IPS-NIHi7 (cell line): ENCODE data around the gene KCMF1.

ENCODE experiments used
- DNase-seq: peaks from one replicate; pipeline ENCODE4 v3.0.0; 2012; ENCODE audit warnings: mixed read lengths; ENCODE audit errors: extremely low spot score

KCMF1 gene

DNA sequence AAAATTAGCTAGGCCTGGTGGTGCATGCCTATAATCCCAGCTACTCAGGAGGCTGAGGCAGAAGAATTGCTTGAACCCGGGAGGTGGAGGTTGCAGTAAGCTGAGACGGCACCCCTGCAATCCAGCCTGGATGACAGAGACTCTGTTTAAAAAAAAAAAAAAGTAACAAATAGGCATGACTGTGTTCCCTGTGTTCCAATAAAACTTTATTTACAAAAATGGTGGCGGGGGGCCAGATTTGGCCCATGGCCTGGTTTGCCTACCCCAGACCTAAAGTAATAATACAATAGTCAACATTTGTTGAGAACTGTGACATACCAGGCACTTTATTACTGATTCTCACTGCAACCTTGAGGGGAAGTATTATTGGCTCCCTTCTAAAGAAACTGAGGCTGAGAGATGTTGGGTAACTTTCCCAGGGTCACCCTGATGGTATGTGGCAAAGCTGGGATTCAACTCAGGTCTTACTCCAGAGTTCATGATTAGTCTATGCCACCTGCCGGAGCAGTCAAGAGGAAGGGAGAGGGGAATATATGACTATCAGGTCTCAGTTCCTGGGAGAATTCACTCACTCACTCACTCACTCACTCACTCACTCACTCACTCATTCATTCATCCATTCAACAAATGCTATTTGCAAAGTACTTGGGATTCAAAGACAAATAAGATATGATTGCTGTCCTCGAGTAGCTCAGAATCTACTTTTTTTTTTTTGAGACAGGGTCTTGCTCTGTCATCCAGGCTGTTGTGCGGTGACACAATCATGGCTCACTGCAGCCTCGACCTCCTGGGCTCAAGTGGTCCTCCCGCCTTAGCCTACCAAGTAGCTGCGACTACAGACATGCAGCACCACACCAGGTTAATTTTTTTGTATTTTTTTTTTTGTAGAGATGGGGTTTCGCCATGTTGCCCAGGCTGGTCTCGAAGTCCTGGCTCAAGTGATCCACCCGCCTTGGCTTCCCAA, 14.3 kb upstream of the KCMF1 start:
- no peak for DNase-seq

DNA sequence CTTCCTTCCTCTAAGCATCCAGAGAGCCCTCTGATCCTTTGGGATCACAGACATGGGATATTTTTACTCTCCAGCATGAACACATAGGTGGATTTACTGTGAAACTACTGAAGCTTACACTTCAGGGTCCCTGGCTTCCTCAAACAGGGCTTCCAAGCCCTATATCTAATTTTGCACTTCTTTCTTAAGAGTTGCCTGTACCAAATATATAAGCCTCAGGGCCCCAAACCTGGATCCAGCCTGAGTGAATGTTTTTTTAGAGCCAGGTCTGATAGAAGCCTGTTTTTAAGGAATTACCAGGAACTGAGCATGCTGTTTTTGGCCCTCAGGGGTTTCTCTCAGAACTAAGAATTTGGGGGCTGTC, 13.2 kb upstream of the KCMF1 start:
- no peak for DNase-seq

DNA sequence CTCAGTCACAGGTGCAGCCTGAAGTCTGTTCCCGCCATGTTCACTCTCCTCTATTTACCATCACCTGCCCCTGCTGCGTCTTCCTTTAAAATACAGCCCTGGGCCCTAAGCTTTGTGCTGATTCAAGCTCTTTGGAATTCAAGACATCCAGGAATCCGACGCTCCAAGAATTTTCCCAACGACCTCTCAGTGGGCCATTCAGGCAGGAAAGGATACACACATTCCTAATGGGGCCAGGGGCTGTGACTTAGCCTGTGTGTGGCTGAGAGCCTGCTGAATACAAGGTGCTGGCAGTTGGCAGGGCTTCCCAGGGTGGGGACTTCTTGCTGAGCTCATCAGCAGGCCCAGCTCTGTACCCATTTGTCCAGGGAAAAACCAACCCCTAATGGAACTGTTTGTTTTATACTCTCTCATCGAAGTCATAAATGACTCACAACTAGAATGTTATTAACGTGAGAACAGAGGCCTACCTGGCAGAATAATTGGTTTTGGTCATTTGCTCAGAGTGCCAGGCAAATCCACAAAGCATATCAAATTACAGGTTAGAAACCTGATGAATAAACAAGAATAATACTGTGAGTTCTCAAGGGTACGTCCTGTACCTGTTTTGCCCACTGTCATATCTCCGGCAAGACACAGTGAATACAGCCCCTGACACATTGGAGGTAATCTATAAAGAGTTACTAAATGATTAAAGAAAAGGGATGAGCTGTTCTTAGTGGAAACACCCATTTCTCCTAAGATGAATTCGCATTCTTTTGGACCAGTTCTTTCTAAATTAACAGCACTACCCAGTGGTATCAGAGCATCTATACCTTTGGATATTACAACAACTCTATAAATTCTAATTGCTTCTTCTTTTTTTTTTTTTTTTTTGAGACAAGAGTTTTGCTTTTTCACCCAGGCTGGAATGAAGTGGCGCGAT, 12.6 kb upstream of the KCMF1 start:
- peak; percentile 74 for DNase-seq

DNA sequence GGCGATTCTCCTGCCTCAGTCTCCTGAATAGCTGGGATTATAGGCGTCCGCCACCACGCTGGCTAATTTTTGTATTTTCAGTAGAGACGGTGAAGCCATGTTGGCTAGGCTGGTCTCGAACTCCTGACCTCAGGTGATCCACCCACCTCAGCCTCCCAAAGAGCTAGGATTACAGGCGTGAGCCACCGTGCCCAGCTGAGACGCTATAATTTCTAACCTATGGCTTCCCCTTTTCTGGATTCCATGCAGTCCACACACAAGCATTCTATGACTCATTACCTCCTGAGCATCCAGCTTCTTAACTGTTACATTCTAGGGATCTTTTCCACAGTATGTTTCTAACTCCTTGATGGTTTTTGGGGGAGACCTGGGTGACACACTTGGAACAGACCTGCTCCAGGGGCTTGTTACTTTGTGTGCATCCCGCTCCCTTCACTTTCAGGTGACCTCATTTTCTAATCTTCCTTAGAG, 11.8 kb upstream of the KCMF1 start:
- no peak for DNase-seq

DNA sequence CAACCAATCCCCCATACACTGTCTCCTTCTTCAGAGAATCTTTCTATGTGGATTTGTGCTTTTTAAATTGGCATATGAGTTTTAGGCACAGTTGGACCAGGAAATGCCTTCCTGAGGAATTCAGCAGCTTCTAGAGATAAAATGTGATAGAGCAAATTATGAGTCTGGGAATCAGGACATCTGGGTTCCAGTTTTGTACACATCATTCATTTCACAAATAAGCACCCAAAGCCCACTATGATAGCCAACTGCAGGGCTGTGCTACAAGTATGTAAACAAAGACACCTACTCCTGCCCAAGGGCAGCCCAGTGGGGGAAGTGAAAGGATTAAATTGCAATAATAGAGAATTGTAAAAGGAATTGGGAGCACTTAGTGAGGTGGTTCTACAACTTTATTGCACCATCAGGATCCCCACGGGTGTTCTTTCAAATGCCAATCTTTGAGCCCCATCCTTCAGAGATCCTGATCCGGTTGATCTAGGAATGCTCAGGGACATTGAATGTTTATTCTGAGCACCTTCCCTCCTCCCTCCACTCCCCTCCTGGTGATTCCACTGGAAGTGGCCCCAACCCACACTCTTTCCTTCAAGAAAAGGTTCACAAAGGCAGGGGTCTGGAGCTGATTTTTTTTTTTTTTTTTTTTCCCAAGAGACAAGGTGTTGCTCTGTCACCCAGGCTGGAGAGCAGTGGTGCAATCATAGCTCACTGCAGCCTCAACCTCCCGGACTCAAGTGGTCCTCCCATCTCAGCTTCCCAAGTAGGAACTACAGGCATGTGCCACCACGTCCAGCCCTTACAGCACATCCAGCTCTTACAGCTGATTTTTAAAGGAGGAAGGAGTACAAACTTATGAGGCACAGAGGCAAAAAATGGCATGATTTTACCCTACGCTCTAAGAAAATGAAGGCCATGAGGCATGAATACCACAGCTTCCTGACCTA, 11.1 kb upstream of the KCMF1 start:
- peak; percentile 56 for DNase-seq

DNA sequence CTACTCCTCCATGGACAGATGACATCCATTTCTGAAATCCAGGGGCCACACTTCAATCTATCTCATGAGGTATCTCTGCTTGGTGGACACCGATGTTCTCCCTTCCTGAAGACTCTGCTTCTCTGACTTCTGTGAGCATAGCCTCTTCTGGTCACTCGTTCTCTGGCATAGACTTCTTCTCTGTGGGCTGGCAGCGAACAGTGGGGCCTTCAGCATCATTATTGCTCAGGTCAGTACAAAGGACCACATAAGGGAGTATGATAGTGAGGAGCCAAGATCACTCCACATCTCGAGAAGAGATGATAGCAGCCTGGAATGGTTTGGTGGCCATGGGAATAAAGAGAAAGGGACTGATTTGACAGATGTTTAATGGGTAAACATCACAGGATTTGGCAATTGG, 8.0 kb upstream of the KCMF1 start:
- DNase-seq = no peak

DNA sequence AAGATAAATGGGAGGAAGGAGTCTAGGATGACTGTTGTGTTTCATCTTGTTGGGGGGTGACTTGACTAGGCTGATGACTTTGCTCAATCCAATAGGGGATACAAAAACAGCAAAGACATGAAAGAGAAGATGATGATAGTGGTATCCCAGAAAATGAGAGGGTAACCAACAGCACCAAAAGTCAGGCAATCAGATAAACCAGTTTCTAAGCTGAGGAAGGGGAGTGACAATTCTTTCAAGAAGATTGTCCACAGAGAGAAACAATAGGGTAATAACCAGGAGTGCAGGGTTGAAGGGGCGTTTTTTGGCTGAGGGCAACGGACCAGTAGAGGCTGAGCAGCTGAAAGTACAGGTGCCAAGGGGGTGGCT, 7.7 kb upstream of the KCMF1 start:
- no peak for DNase-seq

DNA sequence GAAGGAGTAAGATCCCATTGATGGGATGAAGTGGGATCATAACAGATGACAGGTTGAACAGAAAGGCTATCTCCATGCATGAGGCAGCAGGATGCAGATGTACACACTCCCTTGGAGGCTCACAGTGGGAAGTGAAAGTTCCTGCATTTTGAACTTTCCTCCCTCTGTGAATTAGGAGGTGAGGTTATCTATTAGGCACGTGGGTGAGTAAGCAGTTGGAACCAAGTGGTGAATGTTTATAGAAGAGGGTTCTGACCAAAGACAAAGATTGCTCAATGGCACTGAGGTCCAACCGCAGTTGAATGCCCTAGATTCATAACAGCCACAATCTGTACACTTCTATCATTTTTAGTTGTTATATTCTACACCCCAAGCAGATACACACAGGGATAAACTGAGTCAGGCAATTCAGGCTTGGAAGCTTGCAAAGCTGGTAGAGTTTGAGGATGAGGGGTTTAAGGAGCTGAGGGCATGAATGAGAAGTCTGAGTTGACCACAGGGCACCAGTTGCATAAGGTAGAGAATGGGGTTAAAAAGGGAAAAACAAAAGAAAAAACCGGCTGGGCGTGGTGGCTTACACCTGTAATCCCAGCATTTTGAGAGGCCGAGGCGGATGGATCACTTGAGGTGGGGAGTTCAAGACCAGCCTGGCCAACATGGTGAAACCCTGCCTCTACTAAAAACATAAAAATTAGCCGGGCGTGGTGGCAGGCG, 7.1 kb upstream of the KCMF1 start:
- no peak for DNase-seq

DNA sequence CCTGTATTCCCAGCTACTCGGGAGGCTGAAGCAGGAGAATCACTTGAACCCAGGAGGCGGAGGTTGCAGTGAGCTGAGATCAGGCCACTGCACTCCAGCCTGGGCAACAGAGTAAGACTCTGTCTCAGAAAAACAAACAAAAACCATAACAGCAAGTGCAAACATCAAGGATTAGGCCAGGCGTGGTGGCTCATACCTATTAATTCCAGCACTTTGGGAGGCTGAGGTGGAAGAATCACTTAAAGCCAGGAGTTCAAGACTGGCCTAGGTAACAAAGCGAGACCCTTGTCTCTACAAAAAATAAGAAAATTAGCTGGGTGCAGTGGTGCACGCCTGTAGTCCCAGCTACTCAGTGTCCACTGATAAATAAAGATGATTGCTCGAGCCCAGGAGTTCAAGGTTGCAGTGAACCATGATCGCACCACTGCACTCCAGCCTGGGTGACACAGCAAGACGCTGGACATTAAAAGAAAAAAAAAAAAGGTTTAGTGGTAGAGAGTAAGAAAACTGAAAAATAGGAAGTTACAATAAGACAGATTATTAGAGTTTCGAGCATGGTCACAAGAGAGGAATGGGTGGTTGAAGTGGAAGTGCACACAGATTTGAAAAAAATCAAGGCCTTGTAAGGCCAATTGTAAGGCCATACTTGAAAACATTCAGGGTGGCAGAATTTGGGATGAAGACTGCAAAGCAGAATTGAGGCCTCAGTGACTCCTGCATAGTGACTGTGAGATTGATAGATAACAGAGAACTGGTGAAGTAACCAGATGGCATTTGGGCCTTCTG, 6.4 kb upstream of the KCMF1 start:
- DNase-seq = no peak

DNA sequence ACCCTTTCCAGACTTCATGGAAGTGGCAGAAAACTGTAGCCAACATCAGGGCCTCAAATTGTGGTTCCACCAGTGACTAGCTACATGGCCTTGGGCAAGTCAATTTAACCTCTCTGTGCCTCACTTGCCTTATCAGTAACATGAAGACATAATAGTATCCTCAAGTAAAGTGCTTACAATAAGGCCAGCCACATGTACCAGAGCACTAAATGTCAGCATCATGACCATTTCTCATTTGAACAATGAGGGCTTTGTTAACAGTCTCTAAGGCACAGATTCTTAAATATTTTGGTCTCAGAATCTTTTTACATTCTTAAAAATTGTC, 5.8 kb upstream of the KCMF1 start:
- DNase-seq = no peak

DNA sequence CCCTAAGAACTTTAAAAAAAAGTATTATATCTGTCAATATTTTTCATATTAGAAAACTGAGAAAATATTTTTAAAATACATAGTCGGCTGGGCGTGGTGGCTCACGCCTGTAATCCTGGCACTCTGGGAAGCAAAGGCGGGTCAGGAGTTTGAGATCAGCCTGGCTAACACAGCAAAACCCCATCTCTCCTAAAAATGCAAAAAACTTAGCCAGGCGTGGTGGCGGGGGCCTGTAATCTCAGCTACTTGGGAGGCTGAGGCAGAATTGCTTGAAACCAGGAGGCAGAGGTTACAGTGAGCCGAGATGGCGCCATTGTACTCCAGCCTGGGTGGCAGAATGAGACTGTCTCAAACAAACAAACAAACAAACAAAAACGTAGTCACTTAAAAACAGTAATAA, 5.1 kb upstream of the KCMF1 start:
- DNase-seq = no peak

DNA sequence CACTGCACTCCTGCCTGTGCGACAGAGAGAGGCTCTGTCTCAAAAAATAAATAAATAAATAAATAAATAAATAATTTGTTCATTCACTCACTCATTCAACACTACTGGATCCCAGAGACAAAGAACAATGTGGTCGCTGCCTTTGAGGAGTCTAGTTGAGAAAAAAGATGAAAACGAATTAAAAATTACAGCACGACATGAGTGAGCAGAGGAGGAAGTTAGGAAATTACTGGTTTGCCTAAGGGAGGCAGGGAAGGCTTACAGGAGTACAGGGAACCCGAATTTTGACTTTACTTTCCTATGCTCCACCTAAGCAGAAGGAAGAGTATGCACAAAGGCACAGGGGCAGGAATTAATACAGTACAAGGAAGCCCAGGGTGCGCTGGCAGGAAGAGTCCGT, 4.2 kb upstream of the KCMF1 start:
- DNase-seq = no peak

DNA sequence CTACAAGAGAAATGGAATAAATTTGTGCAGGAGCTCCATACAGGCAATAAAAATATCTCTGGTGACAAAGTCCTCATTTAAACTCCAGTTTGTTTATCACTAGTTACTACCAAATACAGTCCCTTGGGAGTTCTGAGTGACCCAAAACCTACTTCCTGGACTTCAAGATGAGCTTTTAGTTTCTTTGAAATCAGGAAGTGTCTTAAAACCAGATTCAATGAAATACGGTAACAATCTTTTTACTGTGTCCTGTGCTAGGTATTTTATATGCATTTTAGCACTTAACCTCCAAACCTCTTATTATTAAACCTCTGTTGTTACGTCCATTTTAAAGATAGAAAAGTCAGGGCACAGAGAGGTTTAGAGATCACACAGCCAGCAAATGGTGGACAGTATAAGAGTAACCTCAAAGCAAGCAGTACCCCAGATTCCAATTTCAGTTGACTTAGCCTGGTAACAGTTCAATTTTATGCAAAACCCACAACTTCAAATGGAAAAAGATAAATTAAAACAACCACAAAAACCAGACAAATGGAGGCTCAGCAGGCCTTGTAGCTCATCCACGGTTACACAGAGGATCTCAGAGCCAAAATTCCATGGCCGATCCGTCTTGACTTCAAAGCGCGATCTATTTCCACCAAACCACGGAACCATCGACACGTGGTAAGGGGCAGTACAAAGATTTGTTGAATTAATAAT, 1.3 kb upstream of the KCMF1 start:
- no peak for DNase-seq

DNA sequence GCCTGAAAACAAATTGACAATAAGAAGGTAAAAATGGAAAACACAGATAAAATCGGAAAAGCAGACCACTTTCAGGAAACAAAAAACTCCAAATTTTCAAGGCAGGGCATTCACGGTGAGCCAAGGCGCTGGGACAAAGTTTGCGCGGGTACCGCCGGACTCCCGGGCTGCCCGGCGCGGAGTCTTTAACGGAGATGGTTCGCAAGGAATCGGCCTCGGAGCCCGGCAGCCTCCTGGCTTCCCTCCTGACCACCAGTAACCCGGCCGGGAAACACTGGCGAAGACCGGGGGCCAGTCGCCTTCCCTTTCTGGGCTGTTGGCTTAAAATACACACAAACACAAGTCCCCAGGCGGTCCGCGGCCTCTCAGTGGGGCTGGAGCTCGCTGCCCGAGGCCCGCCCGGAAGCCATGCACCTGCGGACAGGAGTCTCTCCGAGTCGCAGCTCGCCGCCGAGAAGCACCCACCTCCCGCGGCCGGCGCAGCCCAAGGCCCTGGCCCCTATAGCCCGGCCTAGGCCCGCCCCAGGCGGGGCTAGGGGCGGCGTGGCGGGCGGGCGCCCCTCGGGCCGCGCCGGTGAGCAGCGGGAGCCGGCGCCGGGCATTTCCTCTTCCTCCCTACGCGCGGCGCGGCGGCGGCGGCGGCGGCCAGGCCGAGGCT, 622 bp upstream of the KCMF1 start:
- peak; percentile 55 for DNase-seq

DNA sequence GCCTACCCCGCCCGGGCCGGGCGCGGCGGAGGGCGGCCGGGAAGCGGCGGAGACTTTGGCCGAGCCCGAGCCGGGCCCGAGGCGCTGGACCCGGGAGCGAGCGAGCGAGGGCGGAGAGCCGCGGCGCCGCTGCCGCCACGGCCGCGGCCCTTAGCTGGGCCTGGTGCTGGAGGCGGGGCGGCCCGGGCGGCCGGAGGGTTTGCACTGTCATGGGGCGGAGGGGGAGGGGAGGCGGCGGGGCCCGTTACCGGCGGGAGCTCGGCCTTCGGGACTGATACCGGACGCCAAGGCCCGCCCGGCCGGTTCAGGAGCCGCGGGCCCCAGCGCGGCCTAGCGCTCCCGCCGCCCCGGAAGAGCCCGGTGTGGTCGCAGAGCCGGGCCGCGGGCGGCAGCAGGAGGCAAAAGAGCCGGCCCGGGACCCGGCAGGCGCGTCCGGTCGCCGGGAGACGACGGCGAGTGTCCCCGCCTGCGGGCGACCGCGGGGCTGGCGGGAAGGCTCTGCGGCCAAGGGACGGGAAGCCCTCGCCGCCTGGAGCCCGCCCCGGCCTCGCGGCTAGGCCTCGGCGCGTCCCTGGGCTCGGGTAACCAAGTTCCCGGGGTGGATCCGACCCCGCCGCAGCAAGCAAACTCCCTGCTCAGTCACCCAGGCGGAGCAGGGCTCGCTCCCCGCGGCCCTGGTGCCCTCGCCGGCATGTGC, 697 bp downstream of the KCMF1 start:
- DNase-seq = peak; percentile 43

DNA sequence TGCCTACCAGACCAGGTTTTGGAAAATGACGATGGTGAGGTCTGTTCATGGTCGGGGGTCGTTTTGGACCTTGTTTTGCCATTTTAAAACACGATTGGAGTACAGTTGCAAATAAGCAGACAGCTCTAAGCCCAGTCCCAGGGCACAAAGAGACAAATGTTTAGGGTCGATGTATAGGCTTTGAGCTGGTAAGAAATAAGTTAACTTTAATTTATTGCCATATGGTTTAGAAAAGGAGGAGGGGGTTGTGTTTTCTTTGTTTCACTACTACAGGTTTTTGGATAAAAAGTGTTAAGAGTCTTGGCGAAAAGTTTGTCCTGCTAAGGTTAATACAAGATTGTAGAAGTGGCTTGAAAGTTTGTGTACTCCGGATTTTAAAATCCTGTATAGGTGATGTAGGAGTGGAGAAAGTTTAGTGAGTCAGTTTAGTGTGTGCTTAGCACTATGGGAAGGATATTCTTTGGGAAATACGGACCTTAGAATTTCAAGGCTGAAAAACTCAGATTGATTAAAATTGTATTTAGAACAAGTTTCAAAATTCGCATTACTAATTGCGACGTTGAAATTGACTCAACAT, 1.3 kb downstream of the KCMF1 start:
- no peak for DNase-seq

DNA sequence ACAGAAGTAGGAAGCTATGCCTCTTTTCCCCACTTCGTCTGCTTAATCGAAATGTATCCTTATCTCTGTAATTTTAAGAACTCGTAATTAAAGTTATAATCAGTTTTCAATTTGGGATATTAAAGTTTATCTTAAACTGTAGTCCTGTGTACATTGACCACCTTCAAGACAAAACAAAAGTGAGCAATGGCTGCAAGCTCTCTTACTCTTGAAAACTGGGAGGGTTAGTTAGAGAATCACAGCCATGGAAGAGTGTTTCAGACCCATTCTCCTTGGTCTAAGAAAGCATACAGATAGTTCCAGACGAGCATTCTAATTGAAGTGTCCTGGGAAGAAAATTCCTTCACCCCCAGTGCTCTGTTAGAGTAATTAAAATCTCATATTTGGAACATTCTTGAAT, 2.0 kb downstream of the KCMF1 start:
- DNase-seq = no peak
